ENCODE data around the gene PGLYRP2.
"Not testable (repeated sequence)": the region's sequence is repeated elsewhere in the genome, so short reads cannot be mapped to it uniquely, and the experiment has no call there.

Gene PGLYRP2

DNA sequence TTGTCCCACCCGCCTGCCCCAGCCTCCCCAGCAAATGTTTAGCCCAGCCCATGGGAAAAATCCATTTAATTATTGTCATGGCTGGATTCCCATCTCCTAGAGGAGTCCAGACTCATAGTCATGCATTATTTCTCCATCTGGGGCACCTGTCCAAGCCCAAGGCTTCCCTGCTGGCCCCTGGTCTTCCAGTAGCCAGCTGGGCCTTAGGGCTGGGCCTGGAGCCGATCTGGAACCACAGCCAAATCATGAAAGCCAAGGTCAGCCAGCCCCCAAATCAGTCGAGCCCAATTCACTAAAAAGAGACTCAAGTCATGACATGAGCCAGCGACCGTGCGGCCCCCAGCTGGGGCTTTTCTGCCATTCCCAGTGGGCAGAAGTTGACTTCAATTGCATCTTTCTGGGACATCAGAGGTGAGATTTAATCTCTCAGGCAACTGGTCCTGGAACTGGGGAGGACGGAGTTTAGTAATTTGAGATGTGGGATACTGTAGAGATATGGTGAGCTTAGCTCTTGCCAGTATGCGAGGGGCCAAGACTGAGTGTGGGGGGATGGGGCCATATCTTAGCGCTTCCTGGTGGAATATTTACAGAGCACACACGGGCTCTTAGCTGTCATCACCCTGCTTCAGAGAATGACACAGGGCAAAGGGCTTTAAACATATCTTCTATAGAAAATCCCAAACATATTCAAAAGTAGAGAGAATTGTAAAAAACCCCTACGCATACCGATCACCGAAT lies 9.4 kb upstream of the PGLYRP2 start:
- no peak for FAIRE-seq
- DNase-seq (ENCODE audit: insufficient read length, low spot score), result no peak

DNA sequence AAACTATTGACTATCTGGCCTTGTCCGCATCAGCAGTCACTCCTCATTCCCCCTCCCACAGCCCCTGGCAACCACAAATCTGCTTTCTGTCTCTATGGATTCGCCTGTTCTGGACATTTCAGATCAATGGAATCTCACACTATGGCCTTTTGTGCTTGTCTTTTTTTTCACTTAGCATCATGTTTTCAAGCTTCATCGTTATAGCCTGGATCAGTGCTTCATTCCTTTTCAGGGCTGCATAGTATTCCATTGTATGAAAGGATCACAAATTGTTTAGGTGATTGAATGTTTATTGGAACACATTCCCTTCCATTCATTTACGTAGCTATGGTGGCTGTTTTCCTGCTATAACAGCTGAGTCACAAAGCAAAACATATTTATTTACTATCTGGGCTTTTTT lies 7.7 kb upstream of the PGLYRP2 start:
- no peak for FAIRE-seq
- DNase-seq (ENCODE audit: insufficient read length, low spot score), result no peak

DNA sequence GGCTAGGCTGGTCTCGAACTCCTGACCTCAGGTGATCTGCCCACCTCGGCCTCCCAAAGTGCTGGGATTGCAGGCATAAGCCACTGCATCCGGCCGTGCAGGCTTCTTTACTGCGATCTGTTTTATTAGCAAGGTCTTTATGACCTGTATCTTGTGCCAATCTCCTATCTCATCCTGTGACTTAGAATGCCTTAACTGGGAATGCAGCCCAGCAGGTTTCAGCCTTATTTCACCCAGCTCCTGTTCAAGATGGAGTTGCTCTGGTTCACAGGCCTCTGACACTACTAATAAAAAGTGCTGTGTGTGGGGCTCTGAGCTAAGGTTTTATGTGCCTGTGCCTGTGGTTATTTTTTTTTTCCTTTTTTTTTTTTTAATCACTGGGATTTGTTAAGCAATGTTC lies 6.5 kb upstream of the PGLYRP2 start:
- DNase-seq (ENCODE audit: insufficient read length, low spot score); FAIRE-seq: not testable (repeated sequence)

DNA sequence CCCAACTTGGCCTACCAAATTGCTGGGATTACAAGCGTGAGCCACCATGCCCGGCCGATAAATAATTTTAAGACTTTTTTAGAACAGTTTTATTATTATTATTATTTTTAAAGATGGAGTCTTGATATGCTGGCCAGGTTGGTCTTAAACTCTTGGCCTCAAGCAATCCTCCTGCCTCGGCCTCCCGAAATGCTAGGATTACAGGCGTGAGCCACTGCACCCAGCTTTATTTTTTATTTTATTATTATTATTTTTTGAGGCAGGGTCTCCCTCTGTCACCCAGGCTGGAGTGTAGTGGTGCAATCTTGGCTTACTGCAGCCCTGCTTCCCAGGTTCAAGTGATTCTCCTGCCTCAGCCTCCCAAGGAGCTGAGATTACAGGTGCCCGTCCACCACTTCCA lies 1.7 kb upstream of the PGLYRP2 start:
- FAIRE-seq, result not testable (repeated sequence)

DNA sequence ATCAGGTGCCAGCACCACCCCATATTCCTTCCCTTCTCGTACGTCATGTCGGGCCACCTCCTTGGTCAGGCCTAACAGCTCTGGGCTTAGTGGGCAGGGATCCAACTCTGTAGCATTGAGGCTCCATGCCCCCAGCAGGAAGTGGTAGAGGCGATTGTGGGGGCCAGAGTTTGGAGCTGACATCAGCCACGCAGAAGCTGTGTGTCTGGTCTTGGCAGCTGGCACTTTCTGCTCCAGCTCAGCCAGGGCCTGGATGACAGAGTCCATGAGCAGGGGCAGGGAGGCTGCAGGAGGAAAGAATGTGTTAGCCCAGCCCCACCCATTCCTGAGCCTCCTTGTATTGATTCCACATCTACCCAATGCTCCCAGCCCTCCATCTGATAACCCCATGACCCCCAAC lies 3.0 kb downstream of the PGLYRP2 start:
- no peak for FAIRE-seq

More for the DNA sequence above, 1.7 kb upstream of the PGLYRP2 start:
- DNase-seq (ENCODE audit: insufficient read length, low spot score), result not testable (repeated sequence)

DNA sequence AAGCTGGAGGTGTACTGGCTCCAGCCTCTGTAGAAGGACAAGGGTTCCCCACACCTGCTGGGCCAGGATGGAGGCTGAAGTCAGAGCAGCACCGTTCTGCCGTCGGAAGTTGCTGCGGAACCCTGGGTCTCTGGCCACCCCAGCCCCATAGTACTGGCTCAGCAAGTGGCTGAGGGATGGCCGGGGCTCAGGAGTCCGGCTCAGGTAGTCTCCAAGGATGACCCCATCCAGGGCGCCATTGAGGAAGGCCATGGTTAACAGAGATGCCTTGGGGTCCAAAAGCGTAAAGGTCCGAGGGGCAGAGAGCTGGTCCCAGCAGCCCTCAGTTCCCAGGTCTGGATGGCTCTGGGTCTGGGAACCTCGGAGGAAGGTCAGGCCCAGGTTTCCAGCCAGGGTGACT lies 3.7 kb downstream of the PGLYRP2 start:
- DNase-seq (ENCODE audit: insufficient read length, low spot score) (no peak), FAIRE-seq (no peak)

More for the DNA sequence above, 3.0 kb downstream of the PGLYRP2 start:
- DNase-seq (ENCODE audit: insufficient read length, low spot score), result no peak

DNA sequence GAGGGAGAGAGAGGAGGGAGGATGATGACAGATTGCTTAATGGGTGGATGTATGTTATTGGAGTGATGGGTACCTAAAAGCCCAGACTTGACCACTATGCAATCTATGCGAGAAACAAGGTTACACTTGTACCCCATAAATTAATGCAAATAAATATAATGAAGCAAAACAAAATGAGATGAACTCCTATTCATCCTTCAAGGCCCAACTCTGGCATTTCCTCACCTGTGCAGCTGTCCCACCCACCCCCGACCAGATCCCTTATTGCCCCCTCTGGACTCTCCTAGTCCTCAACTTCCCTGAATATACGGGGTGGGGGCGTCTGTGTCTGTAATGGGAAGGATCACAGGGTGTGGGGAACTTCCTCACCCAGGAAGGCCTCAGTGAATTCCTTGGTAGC lies 4.1 kb downstream of the PGLYRP2 start:
- FAIRE-seq, result no peak
- DNase-seq (ENCODE audit: insufficient read length, low spot score), result no peak

DNA sequence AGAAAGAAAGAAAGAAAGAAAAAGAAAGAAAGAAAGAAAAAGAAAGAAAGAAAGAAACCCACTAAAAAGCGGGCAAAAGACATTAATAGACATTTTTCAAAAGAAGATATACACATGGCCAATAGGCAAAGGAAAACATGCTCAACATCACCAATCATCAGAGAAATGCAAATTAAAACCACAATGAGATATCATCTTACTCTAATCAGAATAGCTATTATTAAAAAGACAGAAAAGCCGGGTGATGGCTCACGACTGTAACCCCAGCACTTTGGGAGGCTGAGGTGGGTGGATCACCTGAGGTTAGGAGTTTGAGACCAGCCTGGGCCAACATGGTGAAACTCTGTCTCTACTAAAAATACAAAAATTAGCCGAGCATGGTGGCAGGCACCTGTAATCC lies 5.5 kb downstream of the PGLYRP2 start:
- not testable (repeated sequence) for FAIRE-seq; DNase-seq (ENCODE audit: insufficient read length, low spot score)

DNA sequence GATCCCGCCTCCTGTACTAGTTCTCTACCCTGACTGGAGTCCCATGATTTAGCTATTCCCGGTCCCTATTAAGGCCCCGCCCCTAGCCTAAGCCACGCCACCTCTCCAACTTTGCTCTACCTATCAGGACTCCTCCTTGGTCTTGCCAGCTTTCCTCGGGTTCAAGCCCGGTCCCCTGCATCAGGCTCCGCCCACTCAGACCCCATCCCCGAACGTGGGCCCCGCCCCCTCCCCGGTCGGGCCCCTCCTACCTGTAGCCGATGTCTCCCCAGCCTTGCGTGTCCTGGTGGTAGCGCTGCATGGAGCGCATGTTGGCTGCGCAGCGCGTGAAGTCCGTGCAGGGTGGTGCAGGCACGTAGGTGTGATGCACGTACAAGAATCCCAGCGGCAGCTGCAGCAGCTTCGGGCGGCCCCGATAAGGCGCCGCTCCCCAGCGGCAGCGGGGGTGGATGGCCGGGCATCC lies 7.6 kb downstream of the PGLYRP2 start:
- DNase-seq (ENCODE audit: insufficient read length, low spot score) (no peak), FAIRE-seq (no peak)

DNA sequence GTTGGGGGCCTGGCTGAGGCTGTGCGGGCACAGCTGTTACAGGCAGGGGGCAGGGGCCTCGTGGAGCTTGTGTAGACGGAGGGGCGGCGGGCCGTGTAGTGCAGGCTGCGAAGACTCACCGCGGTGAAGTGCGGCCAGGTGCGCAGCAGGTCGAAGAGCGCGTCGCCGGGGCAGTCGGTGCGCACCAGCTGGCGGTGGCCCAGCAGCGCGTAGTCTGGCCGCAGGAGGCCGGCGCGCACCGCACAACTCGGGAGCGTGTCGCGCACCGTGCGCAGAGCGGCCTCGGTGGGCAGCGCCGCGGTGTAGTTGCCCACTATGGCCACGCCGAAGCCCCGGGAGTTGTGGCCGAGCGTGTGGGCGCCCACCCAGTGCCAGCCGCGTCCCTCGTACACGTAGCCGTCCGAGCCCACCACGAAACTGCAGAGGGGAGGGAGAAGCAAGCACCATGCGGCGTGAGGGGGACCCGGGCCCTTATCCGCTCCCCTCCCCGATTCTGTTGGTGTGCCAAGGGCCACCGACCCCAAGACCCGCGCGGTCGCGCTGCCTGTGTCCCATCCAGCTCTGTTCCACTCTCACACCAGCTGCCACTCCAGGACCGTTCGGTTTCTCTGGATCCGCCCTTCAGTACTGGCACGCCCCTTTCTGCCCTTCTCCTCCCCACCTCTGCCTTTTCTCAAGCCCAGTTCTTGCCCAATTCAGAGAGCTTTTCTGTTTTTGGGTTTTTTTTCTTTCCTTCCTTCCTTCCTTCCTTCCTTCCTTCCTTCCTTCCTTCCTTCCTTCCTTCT lies 9.6 kb downstream of the PGLYRP2 start:
- no peak for DNase-seq (ENCODE audit: insufficient read length, low spot score)

DNA sequence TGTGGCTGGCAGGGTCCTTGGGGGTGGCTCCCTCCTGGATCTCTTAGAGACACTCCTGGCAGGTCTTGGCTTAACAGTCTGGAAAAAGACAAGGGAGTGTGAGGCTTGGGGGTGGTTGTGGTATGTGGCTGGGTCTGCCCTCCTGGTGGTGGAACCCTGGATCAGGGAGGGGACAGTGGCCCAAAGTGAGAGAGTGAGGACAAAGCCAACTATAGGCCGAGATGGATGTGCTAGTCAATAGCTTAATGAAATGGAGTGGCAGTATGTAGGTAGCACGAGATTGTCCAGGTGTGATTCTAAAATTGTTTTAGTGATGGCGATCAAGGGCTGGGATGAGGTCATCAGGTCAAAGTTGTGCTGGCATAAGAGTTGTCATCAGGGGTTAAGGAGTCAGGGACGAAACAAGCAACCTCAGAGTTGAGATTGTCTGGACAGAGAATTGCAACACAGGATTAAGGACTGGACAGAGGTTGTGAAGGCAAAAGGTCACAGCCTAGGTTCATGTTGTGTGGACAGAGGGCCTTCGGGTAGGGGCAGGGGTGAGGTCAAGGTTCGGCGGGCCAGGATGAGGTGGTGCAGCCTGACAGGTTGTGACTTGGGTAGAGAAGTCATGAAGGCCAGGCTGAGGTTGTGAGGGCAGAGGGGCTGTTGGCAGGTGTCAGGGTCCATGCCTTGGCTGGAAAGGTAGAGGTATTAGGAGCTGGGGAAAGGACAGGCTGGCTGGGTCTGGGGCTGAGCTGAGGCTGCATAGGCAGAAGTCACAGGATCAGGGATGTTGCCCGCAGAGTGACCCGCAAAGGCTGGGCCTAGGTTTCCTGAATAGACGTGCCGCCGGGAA lies 10.4 kb downstream of the PGLYRP2 start:
- no peak for DNase-seq (ENCODE audit: insufficient read length, low spot score)
- FAIRE-seq, result no peak

More for the DNA sequence above, 9.6 kb downstream of the PGLYRP2 start:
- no peak for FAIRE-seq

DNA sequence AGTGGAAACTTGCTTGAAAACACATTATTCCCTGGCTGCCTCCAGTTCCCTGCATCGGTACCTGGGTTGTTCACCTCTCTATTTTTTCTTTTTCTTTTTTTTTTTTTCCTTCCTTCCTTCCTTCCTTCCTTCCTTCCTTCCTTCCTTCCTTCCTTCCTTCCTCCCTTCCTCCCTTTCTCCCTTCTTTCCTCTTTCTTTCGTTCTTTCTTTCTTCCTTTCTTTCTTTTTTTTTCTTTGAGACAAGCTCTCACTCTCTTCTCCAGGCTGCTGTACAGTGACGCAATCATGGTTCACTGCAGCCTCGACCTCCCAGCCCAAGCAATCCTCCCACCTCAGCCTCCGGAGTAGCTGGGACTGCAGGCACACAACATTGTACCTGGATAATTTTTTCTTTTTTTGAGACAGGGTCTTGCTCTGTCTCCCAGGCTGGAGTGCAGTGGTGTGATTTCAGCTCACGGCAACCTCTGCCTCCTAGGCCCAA lies 11.5 kb downstream of the PGLYRP2 start:
- FAIRE-seq (no peak), DNase-seq (ENCODE audit: insufficient read length, low spot score) (no peak)

DNA sequence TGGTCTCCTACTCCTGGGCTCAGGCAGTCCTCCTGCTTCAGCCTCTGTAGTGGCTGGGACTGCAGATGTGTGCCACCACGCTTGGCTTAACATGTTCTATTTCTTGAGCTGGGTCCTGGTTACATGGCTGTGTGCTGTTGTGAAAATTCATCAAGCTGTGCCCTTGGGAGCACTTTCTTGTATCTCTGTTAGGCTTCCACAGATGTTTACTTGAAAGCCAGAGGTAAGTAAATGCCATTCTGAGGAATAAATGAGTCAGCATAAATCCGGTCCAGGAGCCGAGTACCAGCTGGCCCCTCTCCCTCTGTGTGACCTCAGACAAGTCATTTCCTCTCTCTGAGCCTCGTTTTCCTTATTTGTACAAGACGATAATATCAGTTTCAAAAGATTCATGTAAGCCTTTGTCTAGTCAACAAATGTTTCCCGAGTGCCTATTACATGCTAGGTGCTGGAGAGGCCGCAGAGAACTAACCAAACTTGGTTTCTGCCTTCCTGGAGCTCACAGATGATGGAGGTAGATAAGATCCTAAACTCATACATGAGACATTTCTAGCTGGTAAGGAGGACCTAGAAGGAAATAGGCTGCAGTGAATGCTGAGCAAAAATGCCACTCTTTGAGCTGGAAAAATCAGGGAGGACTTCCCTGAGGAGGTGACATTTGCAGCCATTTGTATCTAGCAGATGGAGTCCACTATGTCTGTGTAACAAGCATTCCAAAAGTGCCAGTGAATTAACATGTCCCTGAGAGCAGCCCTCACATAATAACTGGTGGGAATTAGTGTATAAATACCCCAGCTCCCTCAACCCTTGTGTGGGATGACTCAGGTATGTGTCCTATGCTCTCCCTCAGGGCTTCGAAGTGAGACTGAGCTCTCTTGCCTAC lies 12.2 kb downstream of the PGLYRP2 start:
- FAIRE-seq, result peak; percentile 96
- DNase-seq (ENCODE audit: insufficient read length, low spot score), result no peak

DNA sequence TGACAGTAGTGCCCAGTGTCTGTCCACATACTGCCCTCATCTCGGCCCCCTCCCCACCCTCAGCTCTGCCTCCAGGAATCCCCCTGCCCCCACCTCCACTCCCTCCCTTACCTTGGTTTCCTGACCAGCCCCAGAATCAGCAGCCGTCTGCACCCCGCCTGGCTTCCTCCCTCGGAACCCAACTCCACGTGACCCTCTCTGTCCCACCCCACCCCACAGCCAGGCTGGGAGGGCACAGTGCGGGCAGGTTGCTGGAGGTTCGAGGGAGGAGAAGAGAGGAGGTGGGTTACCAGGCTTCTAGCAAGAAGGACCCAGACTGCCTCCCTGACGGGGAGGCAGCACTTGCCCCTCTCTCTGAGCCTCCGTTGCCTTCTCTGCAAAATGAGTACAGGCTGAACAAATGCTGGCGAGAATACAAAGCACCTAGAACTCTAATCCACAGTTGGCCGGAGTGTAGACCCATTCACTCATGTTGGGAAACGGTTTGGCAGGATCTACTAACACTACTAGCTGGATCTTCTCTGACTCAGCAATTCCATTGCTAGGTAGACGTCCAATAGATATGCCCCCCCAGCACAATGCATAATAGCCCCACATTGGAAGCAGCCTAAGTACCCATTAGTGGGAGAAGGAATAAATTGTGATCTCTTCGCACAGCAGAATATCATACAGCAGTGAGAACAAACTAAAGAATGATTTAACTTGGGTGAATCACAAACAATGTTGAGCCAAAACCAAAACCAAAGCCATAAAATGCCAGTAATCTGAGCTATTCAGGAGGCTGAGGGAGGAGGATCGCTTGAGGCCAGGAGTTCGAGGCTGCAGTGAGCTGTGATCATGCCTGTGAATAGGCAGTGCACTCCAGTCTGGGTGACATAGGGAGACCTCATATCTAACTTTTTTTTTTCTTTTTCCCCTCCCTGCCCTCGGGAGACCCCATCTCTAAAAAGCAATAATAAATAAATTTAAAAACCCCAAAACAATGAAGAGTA lies 14.6 kb downstream of the PGLYRP2 start, which contains the start of gene RASAL3:
RASAL3 (minus strand) TSS at position 151 of the 992 bp plus-strand sequence. CDS start 186 bp downstream, outside the sequence.
- DNase-seq (ENCODE audit: insufficient read length, low spot score) (no peak), FAIRE-seq (peak; percentile 97)

DNA sequence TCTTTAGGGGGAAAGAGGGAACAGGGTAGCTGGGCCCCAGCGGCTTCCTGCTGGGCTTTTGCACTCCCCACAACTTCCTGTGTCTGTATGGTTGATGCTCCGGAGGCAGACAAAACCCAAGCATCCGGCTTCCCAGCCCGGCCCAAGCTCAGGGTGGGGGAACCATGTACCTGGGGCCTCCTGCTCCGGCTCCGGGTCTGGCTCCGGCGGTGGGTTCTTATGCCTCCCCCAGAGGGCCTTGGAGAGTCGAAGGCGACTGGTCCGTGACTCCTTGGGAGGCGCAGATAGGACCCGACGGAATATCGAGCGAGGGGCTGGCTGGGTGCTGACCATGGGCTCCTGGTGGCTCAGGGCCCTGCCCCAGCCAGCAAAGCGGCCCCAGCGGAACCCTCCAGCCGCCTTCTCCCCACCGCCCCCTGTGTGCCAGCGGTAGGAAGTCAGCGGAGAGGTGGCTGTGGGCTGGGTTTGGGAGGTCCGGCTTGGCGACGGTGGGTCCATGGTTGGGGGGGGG lies 15.4 kb downstream of the PGLYRP2 start:
- peak; percentile 78 for FAIRE-seq

DNA sequence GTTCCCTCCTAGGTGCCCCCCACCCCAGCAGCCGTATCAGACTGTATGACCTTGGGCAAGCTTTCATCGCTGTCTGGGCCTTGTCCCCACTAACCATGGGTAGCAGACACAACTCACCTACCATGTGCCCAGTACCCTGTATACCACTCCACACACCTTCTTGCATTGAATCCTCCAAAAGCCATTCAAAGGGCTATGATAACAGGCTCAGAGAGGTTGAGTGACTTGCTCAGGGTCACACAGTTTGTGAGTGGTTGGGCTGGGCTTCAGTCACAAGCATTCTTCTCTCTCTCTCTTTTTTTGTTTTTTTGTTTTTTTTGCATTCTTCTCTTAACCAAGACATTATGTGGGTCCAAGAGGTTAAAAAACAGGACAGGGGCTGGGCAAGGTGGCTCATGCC lies 17.6 kb downstream of the PGLYRP2 start:
- FAIRE-seq, result no peak
- DNase-seq (ENCODE audit: insufficient read length, low spot score), result no peak

More for the DNA sequence above, 15.4 kb downstream of the PGLYRP2 start:
- DNase-seq (ENCODE audit: insufficient read length, low spot score), result peak; percentile 87

DNA sequence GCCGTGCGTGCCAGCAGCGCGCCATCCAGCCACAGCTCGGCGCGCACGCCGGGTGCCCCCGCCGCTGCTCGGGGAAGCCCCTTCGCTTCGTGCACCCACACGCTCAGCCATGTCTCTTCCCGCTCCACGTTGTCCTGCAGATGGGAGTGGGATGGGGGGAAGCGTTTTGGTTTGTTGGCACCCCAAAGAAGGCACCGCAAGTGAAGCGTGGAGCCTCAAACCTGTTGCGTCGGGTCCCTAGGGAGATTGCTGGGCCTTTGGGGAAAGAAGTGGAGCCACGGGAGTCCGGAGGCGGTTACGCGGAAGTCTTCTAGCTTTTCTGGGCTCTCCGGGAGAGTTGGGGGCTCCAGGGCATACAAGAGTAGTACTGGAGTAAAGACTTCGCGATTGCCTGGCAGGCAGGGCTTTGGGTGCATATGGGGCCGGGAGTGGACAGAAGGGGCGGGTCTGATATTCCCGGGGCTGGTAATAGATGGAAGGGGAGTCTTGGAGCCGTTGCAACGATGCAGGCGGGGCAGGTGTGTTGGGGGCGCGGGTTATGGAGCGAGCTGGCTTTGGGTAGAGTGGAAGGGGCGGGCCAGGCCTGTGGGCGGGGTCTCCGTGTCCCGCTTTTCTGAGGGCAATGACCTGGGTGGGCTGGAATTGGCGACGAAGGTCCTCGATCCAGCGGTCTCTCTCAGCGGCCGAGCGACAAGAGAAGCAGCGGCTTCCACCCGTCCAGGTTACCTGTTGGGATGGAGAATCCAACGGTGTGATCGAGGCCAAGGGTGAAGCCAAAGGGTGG lies 21.4 kb downstream of the PGLYRP2 start:
- DNase-seq (ENCODE audit: insufficient read length, low spot score) (no peak), FAIRE-seq (no peak)
